Hippocampal formation (tissue), 2 donors: ENCODE results near the gene FLOT2.
"Not testable (repeated sequence)": the region's sequence is repeated elsewhere in the genome, so short reads cannot be mapped to it uniquely, and the experiment has no call there.

ENCODE experiments used
- DNase-seq, 2 donors: peaks; one replicate each; lab custom pipeline; 2025; lab: John Stamatoyannopoulos, UW

The FLOT2 gene

DNA sequence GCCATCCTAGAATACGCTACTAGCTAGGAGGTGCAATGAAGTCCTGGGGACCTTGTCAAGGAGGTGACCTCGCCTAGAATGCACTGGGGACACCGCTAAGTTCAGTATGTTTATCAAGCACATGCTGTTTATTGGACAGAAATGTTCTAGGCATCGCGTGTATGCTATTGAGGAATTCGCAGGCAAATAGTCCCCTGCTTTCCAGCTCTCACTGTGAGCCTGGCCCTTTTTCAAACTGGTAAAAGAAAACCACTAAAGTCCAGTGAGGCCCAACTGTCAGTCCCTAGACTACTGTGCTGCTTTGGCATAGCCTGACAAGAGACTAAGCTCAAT, 53.8 kb downstream of the FLOT2 start:
- no peak for DNase-seq

DNA sequence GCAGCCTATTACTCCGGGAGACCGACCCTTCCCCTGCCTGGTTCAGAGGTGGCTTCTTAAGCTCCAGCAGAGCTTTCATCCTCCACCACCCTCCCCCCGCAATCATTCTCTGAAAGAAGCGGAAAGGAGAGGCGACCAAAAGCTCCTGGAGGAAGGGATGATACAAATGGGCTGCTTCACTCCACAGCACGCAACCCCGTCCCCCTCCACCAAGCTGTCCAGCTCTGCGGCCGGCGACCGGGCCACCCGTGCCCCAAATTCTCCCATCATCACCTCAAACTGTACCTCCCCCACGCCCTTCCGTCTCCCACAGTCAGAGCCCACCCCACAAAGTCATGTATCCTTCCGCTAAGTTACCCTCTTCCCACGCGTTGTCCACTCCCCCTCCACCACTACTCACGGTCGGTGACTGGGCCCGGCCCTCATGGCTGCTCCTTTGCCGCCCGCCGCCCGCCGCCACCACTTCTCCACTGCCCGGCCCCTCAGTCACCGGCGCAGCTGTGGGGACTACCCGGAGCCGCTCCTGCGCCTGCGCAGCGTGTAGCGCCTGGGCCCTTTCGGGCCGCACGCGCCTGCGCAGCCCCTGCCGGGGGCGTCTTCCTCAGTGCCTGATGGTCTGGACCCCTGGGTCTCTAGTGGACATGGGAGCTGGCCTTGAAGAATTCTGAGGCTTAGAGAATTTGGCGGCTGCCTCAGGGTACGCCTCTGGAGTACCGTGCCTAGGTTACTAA, 55.1 kb downstream of the FLOT2 start, which contains the start of gene FAM222B:
FAM222B (minus strand) TSS at position 509 of the 731 bp plus-strand sequence. CDS start 76,123 bp downstream, outside the sequence.
- DNase-seq = peak; percentile 65 to 79

DNA sequence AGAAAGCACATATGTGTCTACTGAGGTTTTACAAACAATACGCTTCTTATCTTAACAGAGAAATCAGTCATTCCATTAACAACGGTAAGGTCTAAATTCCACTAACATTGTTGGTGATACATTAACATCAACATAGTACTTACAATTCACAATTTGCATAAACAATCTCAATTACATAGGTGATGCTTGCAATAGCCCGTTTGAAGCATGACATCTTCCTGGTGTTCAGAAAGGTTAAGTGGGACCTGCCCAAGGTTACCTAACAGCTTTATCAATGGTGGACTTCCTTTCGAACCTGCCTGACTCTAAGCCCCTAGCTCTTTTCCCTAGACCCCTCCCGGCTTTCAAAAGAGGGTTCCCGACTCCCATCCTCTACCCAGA, 55.6 kb downstream of the FLOT2 start:
- no peak for DNase-seq

DNA sequence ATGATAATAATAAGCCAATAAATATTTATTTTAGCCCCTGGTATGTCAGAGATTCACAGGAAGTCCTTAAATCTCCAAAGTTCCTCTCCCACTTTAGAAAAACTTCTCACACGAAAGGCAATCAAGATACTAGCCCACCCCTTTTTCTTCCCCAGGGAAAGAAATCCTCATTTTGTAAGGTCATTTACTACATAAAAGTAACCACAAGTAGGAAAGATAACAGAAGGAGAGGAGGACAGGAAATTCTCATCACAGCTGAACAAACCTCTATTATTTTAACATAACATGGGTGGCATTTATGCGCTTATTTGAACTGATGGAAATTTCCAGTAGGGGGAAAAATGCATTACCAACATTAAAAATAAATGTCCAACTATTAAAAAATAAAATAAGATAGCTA, 58.3 kb downstream of the FLOT2 start:
- no peak for DNase-seq

DNA sequence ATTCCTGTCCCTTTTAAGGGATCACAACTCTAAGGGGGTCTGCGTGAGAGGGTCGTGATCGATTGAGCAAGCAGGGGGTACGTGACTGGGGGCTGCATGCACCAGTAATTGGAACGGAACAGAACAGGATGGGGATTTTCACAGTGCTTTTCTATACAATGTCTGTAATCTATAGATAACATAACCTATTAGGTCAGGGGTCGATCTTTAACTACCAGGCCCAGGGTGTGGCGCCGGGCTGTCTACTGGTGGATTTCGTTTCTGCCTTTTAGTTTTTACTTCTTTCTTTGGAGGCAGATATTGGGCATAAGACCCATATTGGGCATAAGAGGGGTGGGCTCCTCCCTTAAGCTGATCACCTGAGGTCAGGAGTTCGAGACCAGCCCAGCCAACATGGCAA, 61.0 kb downstream of the FLOT2 start:
- DNase-seq = not testable (repeated sequence)

DNA sequence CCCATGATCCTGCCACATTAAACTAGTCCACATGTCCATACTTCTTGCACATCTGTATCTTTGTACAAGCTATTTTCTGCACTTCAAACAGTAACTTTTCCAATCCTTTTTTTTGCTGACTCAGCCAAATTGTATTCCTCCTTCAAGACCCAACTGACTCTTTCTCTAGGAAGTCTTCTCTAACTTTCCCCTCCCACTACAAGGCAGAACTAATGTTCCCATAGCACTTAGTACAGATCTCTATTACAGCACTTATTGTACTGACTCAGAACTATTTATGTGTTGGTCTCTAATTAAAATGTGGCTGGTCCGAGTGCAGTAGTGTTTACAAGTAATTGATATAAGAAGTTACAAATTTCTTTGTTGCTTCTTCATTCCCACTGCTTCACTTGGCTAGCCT, 63.1 kb downstream of the FLOT2 start:
- DNase-seq = no peak
